Psoas muscle (tissue), 8 donors: ENCODE results near the gene GRK4. TPM values are rescaled to one million over a fixed set of nuclear protein-coding genes. Genes with fewer than 3 reads are reported as not detected.
A peak's percentile ranks its signal among the peaks of the same experiment; 100 is the strongest.

Experiments
- ATAC-seq, 4 donors: fragments of 200-7000 bp; cut with Tn5 transposase; one replicate each; pipeline ENCODE4 v1.9.1; 2020; ENCODE audit warnings: moderate library complexity in 3 of 4, mild to moderate bottlenecking in 2 of 4
- DNase-seq, 2 donors: peaks; one replicate each; pipeline ENCODE4 v3.0.0-alpha.2; 2020
- H3K27ac ChIP-seq: fragments of 200-600 bp; one replicate; pipeline ENCODE4 v1.8.0; 2022
- H3K27me3 ChIP-seq, 3 donors: fragments of 200-600 bp in 1 of 3; one replicate each; pipeline versions ENCODE4 v1.6.1 to v1.8.0; 2013 to 2022; ENCODE audit warnings: low read length in 2 of 3, mild to moderate bottlenecking in 2 of 3, moderate library complexity in 1 of 3; ENCODE audit not compliant: insufficient read depth in 3 of 3
- H3K36me3 ChIP-seq, 2 donors: fragments of 200-600 bp in 1 of 2; one replicate each; pipeline versions ENCODE4 v1.6.1 to v1.8.0; 2013 to 2022; ENCODE audit warnings: low read depth in 1 of 2, mild to moderate bottlenecking in 1 of 2, moderate library complexity in 1 of 2; ENCODE audit not compliant: insufficient read depth in 1 of 2
- H3K4me1 ChIP-seq: fragments of 200-600 bp; one replicate; pipeline ENCODE4 v1.8.0; 2022
- H3K4me3 ChIP-seq: fragments of 200-600 bp; one replicate; pipeline ENCODE4 v1.8.0; 2022; ENCODE audit warnings: mild to moderate bottlenecking
- H3K9me3 ChIP-seq: fragments of 200-600 bp; one replicate; pipeline ENCODE4 v1.8.0; 2022
- WGBS, 3 donors: extraction: QIAGEN DNeasy Blood & Tissue Kit; methylation state at CpG; one replicate each; pipeline versions ENCODE4 v1.1.6 to v1.1.7; 2013; 5-methylcytosine and 5-hydroxymethylcytosine counted together
- intact Hi-C, 2 donors: fragments of 100-400 bp; cut with DNase I; formaldehyde crosslinking; loops; one replicate each; pipeline versions ENCODE4 v1.11.0 to v1.14.2; 2022
- polyA plus RNA-seq, 3 donors: library from polyadenylated mRNA; stranded (reverse); fragments of 200-250 nt; gene quantifications; one replicate each; pipeline ENCODE4 v1.2.3, GENCODE V29; 2013
- total RNA-seq, 4 donors: library from RNA; stranded (reverse); fragmentation: NEBNext Ultra II Directional in 2 of 4; extraction: Animal tissue kit (Norgen Biotek cat#: 25700) in 2 of 4; gene quantifications; one replicate each; pipeline versions ENCODE4 v1.2.1 to v1.2.4, GENCODE V29; 2021 to 2023
- TF ChIP-seq, protein P1 (sequence below): fragments of 200-600 bp; IDR thresholded peaks from one replicate; pipeline ENCODE4 v1.8.0; 2022; ENCODE audit warnings: antibody characterized with exemption
- donor health status: healthy with polysubstance abuse.
- donor health status: DM: no; HTN: no; CAD: no; lungs with moderate emphysema.
- donor health status: Bipolar disorder and iron deficiency.
- donor health status: healthy.
- donor health status: DM: yes; HTN: yes; CAD: no.
- donor health status: DM: no; HTN: no; CAD: no.
- donor health status: DM: no; HTN: no; CAD: no.
- donor health status: DM: yes; HTN: yes; CAD: no.

The GRK4 gene
- total and polyA plus RNA-seq, 7 donors = 5.8 to 9.2 (median 6.6) TPM

DNA sequence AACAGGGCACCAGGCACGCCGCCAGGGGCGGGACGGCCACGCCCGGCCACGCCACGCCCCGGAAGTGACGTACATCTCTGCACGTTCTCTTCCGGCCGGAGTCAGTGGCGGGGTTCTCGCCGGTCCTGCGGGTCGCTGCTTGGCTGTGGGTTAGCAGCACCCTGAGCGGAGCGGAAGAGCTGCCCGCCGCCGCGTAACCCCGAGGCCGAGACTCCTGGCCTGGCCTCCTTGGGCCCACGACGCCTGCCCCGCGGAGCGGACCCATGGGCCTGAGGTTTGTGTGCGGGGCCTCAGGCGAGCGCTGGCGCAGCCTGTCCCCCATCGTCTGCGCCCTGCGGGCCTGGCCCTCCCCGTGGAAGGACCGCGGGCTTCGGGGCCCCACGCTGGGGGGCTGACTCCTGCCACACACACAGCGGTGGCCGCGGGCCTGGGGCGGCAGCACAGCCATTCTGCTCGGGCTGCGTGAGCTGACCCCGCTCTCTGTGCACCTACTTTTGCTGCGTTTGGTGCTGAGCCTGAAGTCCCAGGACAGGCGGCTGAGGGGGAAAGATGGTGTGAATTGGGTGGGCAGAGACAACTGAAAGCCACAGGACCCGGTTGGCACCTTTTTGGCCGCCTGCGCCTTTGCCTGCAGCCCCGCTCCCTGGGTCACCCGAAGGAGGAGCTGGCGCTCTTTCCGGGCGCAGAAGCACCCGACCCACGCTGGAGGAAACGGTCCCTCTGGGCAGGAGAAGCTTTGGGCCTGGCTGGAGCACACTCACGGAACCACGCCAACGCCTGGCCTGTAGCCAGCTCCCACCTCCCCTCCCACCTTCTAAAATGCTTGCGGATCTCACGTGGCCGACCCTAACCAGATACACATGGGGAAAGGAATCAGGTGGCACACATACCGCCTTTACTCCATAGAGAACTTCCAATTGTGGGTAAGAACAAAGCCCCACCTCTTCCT, 28.3 kb upstream of the GRK4 start:
- Histone ChIP-seq H3K9me3 (no peaks in the 10 kb centered on the region), H3K4me1 (peaks cover 55% of the 10 kb centered on the region), H3K4me3 (peak overlapping the region; percentile 100), H3K36me3 (peaks cover 2 to 38% of the 10 kb centered on the region in 2 donors), H3K27me3 (no peaks in the 10 kb centered on the region), H3K27ac (peak overlapping the region; percentile 97)
- TF ChIP-seq, protein P1, sequence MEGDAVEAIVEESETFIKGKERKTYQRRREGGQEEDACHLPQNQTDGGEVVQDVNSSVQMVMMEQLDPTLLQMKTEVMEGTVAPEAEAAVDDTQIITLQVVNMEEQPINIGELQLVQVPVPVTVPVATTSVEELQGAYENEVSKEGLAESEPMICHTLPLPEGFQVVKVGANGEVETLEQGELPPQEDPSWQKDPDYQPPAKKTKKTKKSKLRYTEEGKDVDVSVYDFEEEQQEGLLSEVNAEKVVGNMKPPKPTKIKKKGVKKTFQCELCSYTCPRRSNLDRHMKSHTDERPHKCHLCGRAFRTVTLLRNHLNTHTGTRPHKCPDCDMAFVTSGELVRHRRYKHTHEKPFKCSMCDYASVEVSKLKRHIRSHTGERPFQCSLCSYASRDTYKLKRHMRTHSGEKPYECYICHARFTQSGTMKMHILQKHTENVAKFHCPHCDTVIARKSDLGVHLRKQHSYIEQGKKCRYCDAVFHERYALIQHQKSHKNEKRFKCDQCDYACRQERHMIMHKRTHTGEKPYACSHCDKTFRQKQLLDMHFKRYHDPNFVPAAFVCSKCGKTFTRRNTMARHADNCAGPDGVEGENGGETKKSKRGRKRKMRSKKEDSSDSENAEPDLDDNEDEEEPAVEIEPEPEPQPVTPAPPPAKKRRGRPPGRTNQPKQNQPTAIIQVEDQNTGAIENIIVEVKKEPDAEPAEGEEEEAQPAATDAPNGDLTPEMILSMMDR = no peak
- ATAC-seq (peak; percentile 80 to 83 (median 82)), DNase-seq (peak; percentile 96 to 98)
- 0 to 2% (median 0%) methylated on average over 52 to 70 of the region's 70 CpGs for WGBS, 3 donors
- intact Hi-C loops = loop anchor here (2.0 to 10.0 kb wide), 4 partner anchors 28 to 173 kb away; partner anchors contain the start of genes ADD1 (in 1 of the 2), GRK4 (in 1 of the 2) and NOP14 (in 1 of the 2)

DNA sequence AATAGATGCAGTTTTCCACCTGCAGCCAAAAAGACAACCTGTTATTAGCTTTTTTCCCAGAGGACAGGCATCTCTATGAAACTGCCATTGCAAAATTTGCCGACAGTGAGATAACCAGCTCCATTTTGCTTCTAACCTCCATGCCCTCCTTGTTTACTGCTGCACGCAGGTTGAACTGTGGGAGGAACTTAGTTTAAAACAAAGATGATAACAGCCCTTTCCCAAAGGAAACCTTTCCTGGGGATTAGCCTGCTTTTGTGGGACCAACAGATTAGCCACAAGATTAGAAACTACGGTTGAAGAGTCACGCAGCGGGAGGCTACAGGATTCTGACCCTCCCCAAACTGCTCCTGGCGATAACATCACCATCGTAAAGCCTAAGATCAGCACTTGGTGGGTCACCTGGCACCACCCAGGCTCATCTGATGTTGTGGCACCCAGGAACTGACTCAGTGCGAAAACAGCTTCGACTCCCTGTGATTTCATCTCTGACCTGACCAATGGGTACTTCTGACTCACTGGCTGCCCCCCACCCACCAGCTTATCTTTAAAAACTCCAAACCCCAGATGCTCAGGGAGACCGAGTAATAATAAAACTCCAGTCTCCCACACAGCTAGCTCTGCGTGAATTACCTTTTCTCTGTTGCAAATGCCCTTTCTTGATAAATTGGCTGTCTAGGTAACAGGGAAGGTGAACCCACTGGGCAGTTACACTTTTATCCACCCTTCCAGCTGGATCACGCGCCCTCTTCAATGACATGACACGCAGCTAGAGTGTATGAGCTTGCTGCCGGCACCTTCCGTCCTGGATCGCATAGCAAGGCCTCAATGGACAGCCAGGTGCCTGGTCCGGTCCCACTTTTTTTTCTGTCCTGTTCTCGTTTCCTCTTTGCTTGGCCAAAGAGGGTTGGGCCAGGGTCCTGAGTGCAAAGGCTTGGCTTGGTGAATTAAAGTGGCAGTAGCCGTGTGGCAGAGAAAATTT, 27.3 kb upstream of the GRK4 start:
- Histone ChIP-seq H3K4me3 (peak overlapping the region; percentile 100), H3K4me1 (peaks cover 46% of the 10 kb centered on the region), H3K9me3 (no peaks in the 10 kb centered on the region), H3K27ac (peak overlapping the region; percentile 97), H3K36me3 (peaks cover 11 to 45% of the 10 kb centered on the region in 2 donors), H3K27me3 (no peaks in the 10 kb centered on the region)
- ATAC-seq (peak in 2 of 4 donors; percentile 1 to 6), DNase-seq (peak in 1 of 2 donors; percentile 50)
- WGBS, 3 donors = 59 to 82% (median 61%) methylated on average over 20 of the region's 20 CpGs
- intact Hi-C loops = loop anchor here (2.0 to 10.0 kb wide), 3 partner anchors 27 to 174 kb away; partner anchors contain the start of genes GRK4 (in 1 of the 2) and NOP14 (in 1 of the 2)
- TF ChIP-seq, protein P1 = no peak

DNA sequence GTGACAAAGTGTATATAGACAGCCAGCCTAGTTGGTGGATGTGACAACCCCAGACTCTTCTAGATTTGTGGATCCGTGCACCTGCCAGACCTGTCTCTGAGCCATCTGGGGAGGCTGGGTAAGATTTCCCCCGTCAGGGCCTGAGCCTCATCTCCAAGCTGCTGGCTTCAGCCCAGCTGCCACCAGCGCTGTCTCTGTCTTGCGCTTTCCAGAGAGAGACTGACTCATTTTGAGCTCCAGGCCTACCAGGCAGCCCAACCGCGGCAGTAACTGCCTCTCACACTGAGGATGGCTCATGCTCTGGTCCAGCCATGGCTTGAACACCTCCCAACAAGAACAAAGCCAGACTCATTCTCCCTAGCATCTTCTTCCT, 26.6 kb upstream of the GRK4 start:
- WGBS, 3 donors = 29 to 64% (median 35%) methylated on average over 6 of the region's 6 CpGs
- peak overlapping the region; percentile 97 for H3K27ac ChIP-seq
- peak in 1 of 2 donors; percentile 87 for DNase-seq

More for the DNA sequence above, 26.6 kb upstream of the GRK4 start:
- TF ChIP-seq, protein P1 = no peak
- H3K4me1 ChIP-seq = peaks cover 40% of the 10 kb centered on the region
- H3K4me3 ChIP-seq = peak overlapping the region; percentile 100
- ATAC-seq = peak; percentile 31 to 65 (median 60)
- peaks cover 13 to 45% of the 10 kb centered on the region in 2 donors for H3K36me3 ChIP-seq
- intact Hi-C loops = loop anchor here (5.0 to 10.0 kb wide), 2 partner anchors 172 to 174 kb away; no protein-coding TSS in a partner anchor
- no peaks in the 10 kb centered on the region for H3K27me3 ChIP-seq
- no peaks in the 10 kb centered on the region for H3K9me3 ChIP-seq
